Astrocyte (in vitro differentiated cells and primary cell): ENCODE results near the gene TTC7B. TPM values are rescaled to one million over a fixed set of nuclear protein-coding genes. Genes with fewer than 3 reads are reported as not detected.

Experiments
- DNase-seq: peaks from one replicate; pipeline ENCODE4 v3.0.0-alpha.2; 2010; ENCODE audit warnings: low read depth
- FAIRE-seq: peaks from 2 replicates; lab custom pipeline; 2011; peaks lifted over from hg19 to GRCh38; lab: Jason Lieb, UNC
- H2AFZ ChIP-seq: 2 replicates; pipeline ENCODE4 v1.6.0; 2012; ENCODE audit warnings: low read depth, low read length, inconsistent platforms
- H3K27ac ChIP-seq: 2 replicates; pipeline ENCODE4 v1.5.1; 2011; ENCODE audit warnings: low read depth, low read length, inconsistent platforms
- H3K27me3 ChIP-seq: 2 replicates; pipeline ENCODE4 v1.6.0; 2011; ENCODE audit warnings: low read length, inconsistent platforms; ENCODE audit not compliant: insufficient read depth
- H3K36me3 ChIP-seq: 2 replicates; pipeline ENCODE4 v1.5.1; 2011; ENCODE audit warnings: low read length, inconsistent platforms; ENCODE audit not compliant: insufficient read depth
- H3K4me1 ChIP-seq: 2 replicates; pipeline ENCODE4 v1.5.1; 2011; ENCODE audit warnings: low read length, inconsistent platforms; ENCODE audit not compliant: insufficient read depth
- H3K4me2 ChIP-seq: 2 replicates; pipeline ENCODE4 v1.6.0; 2012; ENCODE audit warnings: low read length, inconsistent platforms
- H3K4me3 ChIP-seq: 2 replicates; pipeline ENCODE4 v1.5.1; 2011; ENCODE audit warnings: low read depth, mild to moderate bottlenecking, low read length, inconsistent platforms; ENCODE audit not compliant: insufficient read depth
- H3K79me2 ChIP-seq: 2 replicates; pipeline ENCODE4 v1.6.0; 2012; ENCODE audit warnings: mild to moderate bottlenecking, low read length, inconsistent platforms; ENCODE audit not compliant: insufficient read depth
- H3K9ac ChIP-seq: 2 replicates; pipeline ENCODE4 v1.6.0; 2012; ENCODE audit warnings: mild to moderate bottlenecking, low read length, inconsistent platforms
- H3K9me3 ChIP-seq: 2 replicates; pipeline ENCODE4 v1.5.1; 2012; ENCODE audit warnings: low read depth, mild to moderate bottlenecking, low read length, inconsistent platforms; ENCODE audit not compliant: insufficient read depth
- H4K20me1 ChIP-seq: 2 replicates; pipeline ENCODE4 v1.6.0; 2012; ENCODE audit warnings: low read length, inconsistent platforms; ENCODE audit not compliant: insufficient read depth
- H3K27ac Mint-ChIP-seq: one replicate; pipeline ENCODE4 v1.8.0; 2021; ENCODE audit warnings: mild to moderate bottlenecking, mixed read lengths; ENCODE audit not compliant: unreplicated experiment
- H3K27me3 Mint-ChIP-seq: one replicate; pipeline ENCODE4 v1.8.0; 2021; ENCODE audit warnings: low read depth, mixed read lengths; ENCODE audit not compliant: unreplicated experiment
- H3K36me3 Mint-ChIP-seq: one replicate; pipeline ENCODE4 v1.8.0; 2021; ENCODE audit warnings: low read depth, mixed read lengths; ENCODE audit not compliant: unreplicated experiment
- H3K4me1 Mint-ChIP-seq: one replicate; pipeline ENCODE4 v1.8.0; 2021; ENCODE audit warnings: low read depth, mixed read lengths; ENCODE audit not compliant: unreplicated experiment
- H3K4me3 Mint-ChIP-seq: one replicate; pipeline ENCODE4 v1.8.0; 2021; ENCODE audit warnings: mild to moderate bottlenecking, moderate library complexity, mixed read lengths; ENCODE audit not compliant: unreplicated experiment
- H3K9me3 Mint-ChIP-seq: one replicate; pipeline ENCODE4 v1.8.0; 2021; ENCODE audit warnings: mild to moderate bottlenecking, mixed read lengths; ENCODE audit not compliant: unreplicated experiment
- CTCF ChIP-seq: IDR thresholded peaks from 2 replicates; pipeline ENCODE4 v1.5.1; 2011; ENCODE audit warnings: low read depth, mild to moderate bottlenecking, inconsistent platforms, low read length, moderate library complexity; ENCODE audit not compliant: insufficient read depth
- EZH2 ChIP-seq: IDR thresholded peaks from 2 replicates; pipeline ENCODE4 v1.6.1; 2012; ENCODE audit warnings: mild to moderate bottlenecking, low read length, inconsistent platforms; ENCODE audit not compliant: insufficient read depth
- total RNA-seq: library from RNA; stranded (reverse); gene quantifications from 2 replicates; pipeline ENCODE4 v1.2.1, GENCODE V29; 2021

The TTC7B gene
- total RNA-seq, 1 donor from 2014 or later = 42.1 TPM

- peak overlapping the region; percentile 41 for H3K9ac ChIP-seq
- H3K9me3 ChIP-seq = no peaks in the 10 kb centered on the region
- H3K4me1 ChIP-seq = peaks cover 20% of the 10 kb centered on the region
- DNase-seq = peak; percentile 73
- Mint-ChIP-seq H3K36me3 (peaks cover 15% of the 10 kb centered on the region), H3K9me3 (no peaks in the 10 kb centered on the region), H3K27ac (peak overlapping the region; percentile 42), H3K4me3 (no peak overlapping the region), H3K4me1 (peaks cover 28% of the 10 kb centered on the region), H3K27me3 (no peaks in the 10 kb centered on the region)
- peak overlapping the region; percentile 76 for H3K4me2 ChIP-seq
- no peaks in the 10 kb centered on the region for H3K27me3 ChIP-seq
- TF ChIP-seq CTCF = no peak
- TF ChIP-seq EZH2 = no peak
- H2AFZ ChIP-seq = peak overlapping the region; percentile 31
- no peaks in the 10 kb centered on the region for H4K20me1 ChIP-seq
- peak overlapping the region; percentile 22 for H3K27ac ChIP-seq
- no peak overlapping the region for H3K4me3 ChIP-seq
- no peaks in the 10 kb centered on the region for H3K79me2 ChIP-seq
- H3K36me3 ChIP-seq = no peaks in the 10 kb centered on the region
- FAIRE-seq = no peak
Observed at GRCh38 chr14:90677484-90678050, 138.7 kb downstream of the TTC7B start.

- Mint-ChIP-seq H3K36me3 (peaks cover 20% of the 10 kb centered on the region), H3K4me1 (peaks cover 28% of the 10 kb centered on the region), H3K4me3 (no peak overlapping the region), H3K9me3 (no peaks in the 10 kb centered on the region), H3K27ac (peak overlapping the region; percentile 9), H3K27me3 (no peaks in the 10 kb centered on the region)
- peak; percentile 31 for DNase-seq
- Histone ChIP-seq H3K4me1 (peaks cover 20% of the 10 kb centered on the region), H3K4me3 (no peak overlapping the region), H3K4me2 (no peak overlapping the region), H3K9ac (no peak overlapping the region), H3K36me3 (no peaks in the 10 kb centered on the region), H3K9me3 (no peaks in the 10 kb centered on the region), H3K79me2 (no peaks in the 10 kb centered on the region), H3K27me3 (no peaks in the 10 kb centered on the region), H3K27ac (no peak overlapping the region), H4K20me1 (no peaks in the 10 kb centered on the region), H2AFZ (no peak overlapping the region)
- FAIRE-seq = no peak
- no peak for TF ChIP-seq CTCF
- TF ChIP-seq EZH2 = no peak
Observed at GRCh38 chr14:90676912-90677311, 139.3 kb downstream of the TTC7B start.

- no peak overlapping the region for H3K4me2 ChIP-seq
- TF ChIP-seq EZH2 (no peak), CTCF (no peak)
- FAIRE-seq (no peak), DNase-seq (peak; percentile 20)
- peaks cover 20% of the 10 kb centered on the region for H3K4me1 ChIP-seq
- no peak overlapping the region for H2AFZ ChIP-seq
- H3K4me3 ChIP-seq = no peak overlapping the region
- no peak overlapping the region for H3K27ac ChIP-seq
- H3K36me3 ChIP-seq = no peaks in the 10 kb centered on the region
- no peaks in the 10 kb centered on the region for H3K9me3 ChIP-seq
- Mint-ChIP-seq H3K27ac (no peak overlapping the region), H3K4me3 (no peak overlapping the region), H3K36me3 (peaks cover 20% of the 10 kb centered on the region), H3K27me3 (no peaks in the 10 kb centered on the region), H3K4me1 (peaks cover 28% of the 10 kb centered on the region), H3K9me3 (no peaks in the 10 kb centered on the region)
- no peak overlapping the region for H3K9ac ChIP-seq
- H4K20me1 ChIP-seq = no peaks in the 10 kb centered on the region
- no peaks in the 10 kb centered on the region for H3K27me3 ChIP-seq
- H3K79me2 ChIP-seq = no peaks in the 10 kb centered on the region
Observed at GRCh38 chr14:90676356-90676755, 139.9 kb downstream of the TTC7B start.
